Esophagus squamous epithelium (tissue), 4 donors: ENCODE results near the gene ARMCX5. TPM values are rescaled to one million over a fixed set of nuclear protein-coding genes. Genes with fewer than 3 reads are reported as not detected.

ENCODE experiments used
- total RNA-seq, 4 donors: library from RNA; depleted of rRNA; stranded (reverse); fragments of >200 nt; gene quantifications; one replicate each; pipeline ENCODE4 v1.1.0, GENCODE V29; 2016

ARMCX5 gene
- total RNA-seq, 4 donors from 2014 or later: 7.9 to 15.1 (median 12.9) TPM

Other genes with a start within 250 kb of the ARMCX5 start
- not detected for gene NXF2B, start 159.5 kb upstream of the ARMCX5 start, total RNA-seq
- not detected for gene TCP11X2, start 127.7 kb upstream of the ARMCX5 start, total RNA-seq
- gene TMSB15A, start 82.8 kb upstream of the ARMCX5 start, total RNA-seq: under 1 TPM in 1 of 4 donors, not detected in 3; 0.95 TPM
- gene GPRASP1, start 52.0 kb downstream of the ARMCX5 start, total RNA-seq: 1 to 10 TPM in 3 of 4 donors, under 1 TPM in 1; 0.45 to 8.0 (median 1.4) TPM
- 10 to 100 TPM in 1 of 4 donors, 1 to 10 TPM in 3; 3.4 to 10.1 (median 6.8) TPM for gene GPRASP2, start 112.9 kb downstream of the ARMCX5 start, total RNA-seq
- 1 to 10 TPM; 1.4 to 3.8 (median 2.5) TPM for gene GPRASP3, start 121.2 kb downstream of the ARMCX5 start, total RNA-seq